Measurements from ENCODE around the gene GRIN3B. TPM values are rescaled to one million over a fixed set of nuclear protein-coding genes. Genes with fewer than 3 reads are reported as not detected.
"Not testable (repeated sequence)": the region's sequence is repeated elsewhere in the genome, so short reads cannot be mapped to it uniquely, and the experiment has no call there.

Gene GRIN3B
- total RNA-seq, 2 experiments from 2014 or later = 0.07 TPM; not detected in 1

DNA sequence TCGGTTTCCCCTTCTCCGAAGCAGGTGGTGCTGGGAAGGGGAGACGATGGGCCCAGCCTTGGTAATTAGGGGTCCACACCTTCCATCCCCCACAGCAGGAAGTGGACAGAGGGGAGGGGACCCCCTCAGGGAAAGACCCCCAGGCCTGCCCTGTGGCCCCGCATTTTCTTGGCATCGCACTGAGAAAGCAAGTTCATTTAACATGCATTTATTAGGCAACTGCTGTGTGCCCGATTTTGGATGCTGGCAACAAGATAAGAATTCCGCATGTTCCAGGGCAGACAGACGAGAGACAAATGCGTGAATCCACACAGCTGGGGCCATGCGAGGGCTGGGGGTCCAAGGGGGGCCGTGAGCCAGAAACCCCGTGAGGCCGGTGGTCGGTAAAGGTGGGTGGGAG lies 45.9 kb upstream of the GRIN3B start:
- CTCF ChIA-PET = no interaction called here
- peaks cover 12% of the 10 kb centered on the region for H3K4me1 Mint-ChIP-seq (ENCODE audit: low read depth)
- H3K27ac Mint-ChIP-seq = no peak overlapping the region
- intact Hi-C loops (cut with micrococcal nuclease) = no loop called here
- POLR2A ChIA-PET = no interaction called here
- H3K36me3 Mint-ChIP-seq (ENCODE audit: low read depth) = no peaks in the 10 kb centered on the region
- DNase-seq (no peak), ATAC-seq (no peak)
- no peaks in the 10 kb centered on the region for H3K27me3 Mint-ChIP-seq
- no peak overlapping the region for H3K4me3 Mint-ChIP-seq
- H3K9me3 Mint-ChIP-seq = no peaks in the 10 kb centered on the region
- TF ChIP-seq, protein P1, sequence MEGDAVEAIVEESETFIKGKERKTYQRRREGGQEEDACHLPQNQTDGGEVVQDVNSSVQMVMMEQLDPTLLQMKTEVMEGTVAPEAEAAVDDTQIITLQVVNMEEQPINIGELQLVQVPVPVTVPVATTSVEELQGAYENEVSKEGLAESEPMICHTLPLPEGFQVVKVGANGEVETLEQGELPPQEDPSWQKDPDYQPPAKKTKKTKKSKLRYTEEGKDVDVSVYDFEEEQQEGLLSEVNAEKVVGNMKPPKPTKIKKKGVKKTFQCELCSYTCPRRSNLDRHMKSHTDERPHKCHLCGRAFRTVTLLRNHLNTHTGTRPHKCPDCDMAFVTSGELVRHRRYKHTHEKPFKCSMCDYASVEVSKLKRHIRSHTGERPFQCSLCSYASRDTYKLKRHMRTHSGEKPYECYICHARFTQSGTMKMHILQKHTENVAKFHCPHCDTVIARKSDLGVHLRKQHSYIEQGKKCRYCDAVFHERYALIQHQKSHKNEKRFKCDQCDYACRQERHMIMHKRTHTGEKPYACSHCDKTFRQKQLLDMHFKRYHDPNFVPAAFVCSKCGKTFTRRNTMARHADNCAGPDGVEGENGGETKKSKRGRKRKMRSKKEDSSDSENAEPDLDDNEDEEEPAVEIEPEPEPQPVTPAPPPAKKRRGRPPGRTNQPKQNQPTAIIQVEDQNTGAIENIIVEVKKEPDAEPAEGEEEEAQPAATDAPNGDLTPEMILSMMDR (IDR thresholded peaks at IDR 0.05) = no peak

DNA sequence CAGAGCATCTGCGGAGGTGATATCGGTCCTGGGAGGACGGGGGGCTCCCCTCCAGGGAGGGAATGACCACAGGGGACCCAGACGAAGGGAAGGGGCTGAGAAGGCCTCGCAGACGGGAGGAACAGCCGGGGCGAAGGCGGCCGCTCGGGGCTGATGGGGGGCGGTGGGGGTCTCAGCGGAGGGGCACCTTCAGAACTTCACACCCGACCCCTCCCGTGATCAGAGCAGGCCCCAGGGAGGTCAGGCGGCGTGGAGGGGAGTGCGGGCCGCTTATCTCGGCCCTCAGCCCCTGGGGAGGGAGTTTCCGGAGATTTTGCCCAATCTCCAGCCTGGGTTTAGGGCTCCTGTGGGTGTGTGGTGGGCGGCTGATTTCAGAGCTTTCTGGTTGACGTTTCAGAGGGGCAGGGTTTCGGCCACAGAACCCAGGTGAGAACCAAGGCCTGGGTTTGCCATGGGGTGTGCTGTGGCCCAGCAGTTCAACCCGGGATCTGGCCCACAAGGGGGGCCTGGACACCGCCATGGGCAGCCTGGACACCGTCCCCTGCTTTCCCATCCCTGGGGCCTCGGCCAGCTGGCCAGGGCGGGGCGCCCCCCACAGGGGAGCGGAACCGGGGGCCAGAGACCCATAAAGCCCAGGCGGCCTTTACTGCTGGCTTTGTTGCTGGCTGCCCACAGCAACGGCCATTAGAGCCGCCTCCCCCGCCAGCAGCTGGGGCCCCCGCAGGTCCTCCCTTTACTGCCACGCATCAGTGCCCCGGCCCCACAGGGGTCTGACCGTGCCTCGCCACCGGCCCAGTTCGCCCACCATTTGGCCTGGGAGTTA lies 45.3 kb upstream of the GRIN3B start:
- H3K36me3 Mint-ChIP-seq (ENCODE audit: low read depth) = no peaks in the 10 kb centered on the region
- DNase-seq (no peak), ATAC-seq (peak; percentile 12)
- no peak overlapping the region for H3K4me3 Mint-ChIP-seq
- peaks cover 12% of the 10 kb centered on the region for H3K4me1 Mint-ChIP-seq (ENCODE audit: low read depth)
- no peaks in the 10 kb centered on the region for H3K27me3 Mint-ChIP-seq
- intact Hi-C loops (cut with micrococcal nuclease) = no loop called here
- ChIA-PET CTCF (no interaction called here), POLR2A (interaction anchor here (0.6 kb wide), 1 partner anchor 133 kb away, joined by 4 read pairs; no protein-coding TSS in a partner anchor)
- no peak overlapping the region for H3K27ac Mint-ChIP-seq
- TF ChIP-seq, protein P1 (IDR thresholded peaks at IDR 0.05) = no peak
- H3K9me3 Mint-ChIP-seq = no peaks in the 10 kb centered on the region

DNA sequence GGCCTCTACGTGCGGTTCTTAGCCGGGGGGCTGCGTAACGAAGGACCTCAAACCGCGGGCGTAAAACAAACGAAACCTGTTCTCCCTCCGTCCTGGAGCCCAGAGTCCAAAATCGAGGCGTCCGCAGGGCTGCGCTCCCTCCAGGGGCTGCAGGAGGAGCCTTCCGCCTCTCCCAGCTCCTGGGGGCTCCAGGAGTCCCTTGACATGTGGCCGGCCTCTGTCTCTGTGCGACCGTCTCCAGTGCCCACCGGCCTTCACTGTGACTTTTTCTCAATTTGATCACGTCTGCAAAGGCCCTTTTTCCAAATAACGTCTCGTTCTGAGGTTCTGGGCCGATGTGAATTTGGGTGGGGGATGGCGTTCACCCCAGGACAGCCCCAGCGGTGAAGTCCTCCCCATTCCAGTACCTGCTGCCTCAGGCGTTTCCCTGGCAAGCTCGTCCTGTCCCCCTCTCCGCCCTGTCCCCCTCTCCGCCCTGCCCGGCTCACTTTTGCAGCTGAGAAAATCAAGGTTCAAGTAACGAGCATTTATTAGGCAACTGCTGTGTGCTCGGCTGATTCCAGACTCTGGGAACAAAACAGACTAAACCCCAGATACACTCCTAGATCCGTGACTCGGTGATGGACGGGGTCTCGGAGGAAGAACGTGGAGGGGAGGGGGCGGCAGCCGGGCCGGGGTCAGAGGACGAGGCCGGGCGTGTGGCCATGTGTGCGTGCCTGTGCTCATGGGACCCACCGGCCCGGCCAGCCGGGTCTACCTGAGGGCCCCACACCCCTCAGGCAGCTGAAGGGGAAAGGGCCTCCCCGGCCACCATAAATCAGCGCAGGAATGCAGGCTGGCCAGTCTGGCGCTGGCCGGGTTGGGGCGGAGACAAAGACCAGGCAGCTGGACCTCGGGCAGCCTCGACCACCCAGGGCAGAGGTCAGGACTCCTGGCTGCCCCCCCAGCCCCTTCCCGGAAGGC lies 44.1 kb upstream of the GRIN3B start:
- no peak for DNase-seq
- no peak overlapping the region for H3K27ac Mint-ChIP-seq
- TF ChIP-seq, protein P1 (IDR thresholded peaks at IDR 0.05) = no peak
- H3K36me3 Mint-ChIP-seq (ENCODE audit: low read depth) = no peaks in the 10 kb centered on the region
- no peak for ATAC-seq
- H3K4me1 Mint-ChIP-seq (ENCODE audit: low read depth) = peaks cover 12% of the 10 kb centered on the region
- H3K4me3 Mint-ChIP-seq = no peak overlapping the region
- H3K9me3 Mint-ChIP-seq = no peaks in the 10 kb centered on the region
- intact Hi-C loops (cut with micrococcal nuclease) = no loop called here
- POLR2A ChIA-PET = interaction anchor here (0.6 kb wide), 2 partner anchors 148 to 262 kb away, joined by 3 read pairs; no protein-coding TSS in a partner anchor
- no peaks in the 10 kb centered on the region for H3K27me3 Mint-ChIP-seq
- CTCF ChIA-PET = no interaction called here

DNA sequence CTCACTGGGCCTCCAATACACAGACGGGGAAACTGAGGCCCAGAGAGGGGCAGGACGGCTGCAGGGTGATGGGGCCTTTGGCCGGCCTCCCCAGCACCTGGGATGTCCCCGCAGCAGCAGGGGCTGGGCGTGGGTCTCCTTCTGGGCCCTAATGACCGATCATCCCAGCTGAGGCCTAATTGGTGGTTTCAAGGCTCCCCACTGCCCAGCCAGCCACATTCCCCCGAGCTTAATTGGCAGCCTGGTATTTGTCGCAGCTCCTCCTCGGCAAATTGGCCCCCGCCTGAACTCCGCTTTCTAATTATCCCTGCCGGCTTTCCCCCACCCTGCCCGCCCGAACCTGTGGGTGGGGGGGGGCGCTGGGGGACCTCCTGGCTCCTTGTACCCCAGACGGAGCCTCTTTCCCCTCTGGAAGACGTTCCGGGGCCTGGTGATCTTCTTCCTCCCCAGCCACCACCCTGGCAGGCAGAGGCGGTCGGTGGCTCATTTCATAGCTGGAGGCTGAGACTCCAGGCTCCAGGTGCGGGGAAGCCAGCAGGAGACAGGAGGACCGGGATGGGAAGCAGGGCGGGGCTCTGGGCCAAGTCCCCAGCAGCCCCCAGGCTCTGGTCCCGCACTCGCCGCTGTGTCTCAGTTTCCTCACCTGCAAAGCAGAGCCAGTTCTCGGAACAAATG lies 43.3 kb upstream of the GRIN3B start:
- DNase-seq = no peak

DNA sequence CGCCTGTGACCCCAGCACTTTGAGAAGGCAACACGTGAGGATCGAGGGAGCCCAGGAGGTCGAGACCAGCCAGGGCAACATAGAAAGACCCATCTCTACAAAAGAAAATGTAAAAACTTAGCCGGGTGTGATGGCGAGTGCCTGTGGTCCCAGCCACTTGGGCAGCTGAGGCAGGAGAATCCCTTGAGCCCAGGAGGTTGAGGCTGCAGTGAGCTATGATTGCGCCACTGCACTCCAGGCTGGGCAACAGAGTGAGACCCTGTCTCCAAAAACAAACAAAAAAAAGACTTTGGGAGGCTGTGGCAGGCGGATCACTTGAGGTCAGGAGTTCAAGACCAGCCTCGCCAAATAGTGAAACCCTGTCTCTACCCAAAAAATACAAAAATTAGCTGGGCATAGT lies 42.6 kb upstream of the GRIN3B start:
- CTCF ChIA-PET; intact Hi-C loops (cut with micrococcal nuclease); H3K27me3 Mint-ChIP-seq; H3K4me1 Mint-ChIP-seq (ENCODE audit: low read depth); ATAC-seq; H3K36me3 Mint-ChIP-seq (ENCODE audit: low read depth); H3K4me3 Mint-ChIP-seq; POLR2A ChIA-PET; DNase-seq; H3K27ac Mint-ChIP-seq; H3K9me3 Mint-ChIP-seq: not testable (repeated sequence)

More for the DNA sequence above, 43.3 kb upstream of the GRIN3B start:
- no peak for ATAC-seq
- intact Hi-C loops (cut with micrococcal nuclease) = no loop called here
- Mint-ChIP-seq H3K36me3 (ENCODE audit: low read depth) (no peaks in the 10 kb centered on the region), H3K4me3 (no peak overlapping the region), H3K4me1 (ENCODE audit: low read depth) (peaks cover 10% of the 10 kb centered on the region), H3K27me3 (no peaks in the 10 kb centered on the region), H3K9me3 (no peaks in the 10 kb centered on the region), H3K27ac (no peak overlapping the region)
- ChIA-PET POLR2A (interaction anchor here (0.6 kb wide), 1 partner anchor 148 kb away, joined by 3 read pairs; no protein-coding TSS in a partner anchor), CTCF (no interaction called here)
- TF ChIP-seq, protein P1 (IDR thresholded peaks at IDR 0.05) = no peak

Data from activated CD8-positive, alpha-beta T cell treated with anti-CD3 and anti-CD28 coated beads for 36 hours (primary cell).